HuH-7 (cell line): Measurements from ENCODE around the gene GFER.
"Not testable (repeated sequence)": the region's sequence is repeated elsewhere in the genome, so short reads cannot be mapped to it uniquely, and the experiment has no call there.

Source experiments
- DNase-seq: peaks from one replicate; pipeline ENCODE4 v3.0.0; 2011; ENCODE audit warnings: low spot score

GFER gene

GRCh38 chr16:1957434-1958142, 26.4 kb upstream of the GFER start:
- not testable (repeated sequence) for DNase-seq

DNA sequence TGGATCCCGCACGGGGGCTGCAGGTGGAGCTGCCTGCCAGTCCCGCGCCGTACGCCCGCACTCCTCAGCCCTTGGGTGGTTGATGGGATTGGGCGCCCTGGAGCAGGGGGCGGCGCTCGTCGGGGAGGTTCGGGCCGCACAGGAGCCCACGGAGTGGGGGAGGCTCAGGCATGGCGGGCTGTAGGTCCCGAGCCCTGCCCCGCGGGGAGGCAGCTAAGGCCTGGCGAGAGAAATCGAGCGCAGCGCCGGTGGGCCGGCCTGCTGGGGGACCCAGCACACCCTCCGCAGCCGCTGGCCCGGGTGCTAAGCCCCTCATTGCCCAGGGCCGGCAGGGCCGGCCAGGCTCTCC, 25.9 kb upstream of the GFER start:
- DNase-seq, result not testable (repeated sequence)

DNA sequence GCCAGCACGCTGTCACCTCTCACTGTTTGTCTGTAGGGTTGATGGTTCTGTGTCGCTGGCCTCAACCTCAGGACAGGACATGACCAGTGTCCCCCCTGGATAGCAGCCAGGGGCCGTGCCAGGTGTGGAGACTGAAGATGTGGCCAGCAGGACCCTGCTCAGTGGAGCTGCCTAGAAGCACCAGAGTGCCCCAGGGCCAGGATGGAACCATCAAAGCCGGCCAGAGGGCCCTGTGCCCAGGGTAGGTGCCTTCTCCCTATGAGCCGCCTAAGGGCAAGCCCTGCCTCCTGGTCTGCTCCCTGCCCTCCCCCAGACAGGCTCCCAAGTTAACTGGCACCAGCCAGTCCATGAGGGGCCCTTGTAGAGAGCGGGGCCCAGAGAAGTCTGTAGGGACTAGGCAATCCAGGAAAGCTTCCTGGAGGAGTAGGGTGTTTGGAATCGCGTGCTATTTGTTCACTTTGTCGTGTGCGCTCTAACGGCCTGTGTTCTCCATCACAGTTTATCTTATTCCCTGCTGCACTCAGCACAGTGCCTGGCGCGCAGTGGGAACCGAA, 25.2 kb upstream of the GFER start:
- DNase-seq, result no peak

- peak; percentile 86 for DNase-seq
Observed at GRCh38 chr16:1959269-1960039, 24.5 kb upstream of the GFER start, which contains the start of gene NDUFB10. Gene NDUFB10 (plus strand): TSS chr16:1959538. CDS start chr16:1959625, 87 bp downstream.

DNA sequence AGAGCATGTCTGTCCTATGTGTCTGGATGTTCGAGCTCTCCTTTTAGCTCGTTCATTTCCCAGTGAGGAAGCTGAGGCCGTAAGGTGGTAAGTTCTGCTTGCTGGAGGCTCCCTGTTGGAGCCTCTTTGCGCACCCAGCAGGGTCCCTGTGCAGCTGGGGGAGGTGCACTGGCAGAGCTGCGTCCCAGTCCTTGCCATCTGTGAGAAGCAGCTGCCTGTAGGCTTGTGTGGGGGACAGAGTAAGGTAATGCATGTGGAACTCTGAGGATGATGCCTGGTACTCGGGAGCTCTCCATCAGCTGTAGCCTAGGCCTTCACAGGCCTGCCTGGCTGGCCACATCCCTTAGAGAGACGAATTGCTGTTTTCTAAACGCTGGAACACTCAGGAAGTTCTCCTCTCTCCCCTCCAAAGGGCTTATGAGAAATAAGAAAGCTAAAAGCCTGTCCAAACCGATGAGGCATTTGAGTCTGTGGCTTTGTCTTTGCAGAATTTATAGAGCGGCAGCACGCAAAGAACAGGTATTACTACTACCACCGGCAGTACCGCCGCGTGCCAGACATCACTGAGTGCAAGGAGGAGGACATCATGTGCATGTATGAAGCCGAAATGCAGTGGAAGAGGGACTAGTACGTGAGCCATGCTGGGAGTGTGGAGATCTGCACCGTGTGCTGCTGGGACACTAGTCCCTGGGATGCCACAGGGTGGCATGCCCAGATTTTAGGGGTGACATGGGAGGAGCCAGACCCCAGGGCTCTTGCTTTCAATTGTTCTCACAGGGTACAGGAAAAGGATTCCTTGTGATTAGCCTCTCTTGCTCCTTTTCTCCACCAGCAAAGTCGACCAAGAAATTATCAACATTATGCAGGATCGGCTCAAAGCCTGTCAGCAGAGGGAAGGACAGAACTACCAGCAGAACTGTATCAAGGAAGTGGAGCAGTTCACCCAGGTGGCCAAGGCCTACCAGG, 23.0 kb upstream of the GFER start:
- DNase-seq, result no peak

DNA sequence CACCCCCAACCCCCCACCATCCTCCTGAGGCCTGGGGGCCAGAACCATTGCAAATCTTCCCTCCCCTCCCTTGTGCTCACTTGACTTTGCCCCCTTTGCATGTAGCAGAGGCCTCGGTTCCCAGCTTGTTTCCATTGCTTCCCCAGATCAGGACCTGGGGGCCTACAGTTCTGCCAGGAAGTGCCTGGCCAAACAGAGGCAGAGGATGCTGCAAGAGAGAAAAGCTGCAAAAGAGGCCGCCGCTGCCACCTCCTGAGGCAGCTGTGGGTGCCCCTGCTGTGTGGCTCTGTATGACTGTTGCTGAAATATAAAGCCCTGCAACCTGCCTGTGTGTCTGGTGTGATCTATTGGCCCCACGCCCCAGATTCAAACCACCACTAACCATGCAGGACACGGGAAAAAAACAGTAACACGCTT, 22.3 kb upstream of the GFER start:
- no peak for DNase-seq

GRCh38 chr16:1962161-1963153, 21.5 kb upstream of the GFER start:
- DNase-seq, result not testable (repeated sequence)

- DNase-seq, result no peak
Observed at GRCh38 chr16:1963806-1964505, 20.0 kb upstream of the GFER start.

- peak; percentile 99 for DNase-seq
Observed at GRCh38 chr16:1964506-1965395, 19.2 kb upstream of the GFER start, which contains the start of gene RPS2. Gene RPS2 (minus strand): TSS chr16:1964826. CDS start chr16:1964625, 201 bp downstream.

DNA sequence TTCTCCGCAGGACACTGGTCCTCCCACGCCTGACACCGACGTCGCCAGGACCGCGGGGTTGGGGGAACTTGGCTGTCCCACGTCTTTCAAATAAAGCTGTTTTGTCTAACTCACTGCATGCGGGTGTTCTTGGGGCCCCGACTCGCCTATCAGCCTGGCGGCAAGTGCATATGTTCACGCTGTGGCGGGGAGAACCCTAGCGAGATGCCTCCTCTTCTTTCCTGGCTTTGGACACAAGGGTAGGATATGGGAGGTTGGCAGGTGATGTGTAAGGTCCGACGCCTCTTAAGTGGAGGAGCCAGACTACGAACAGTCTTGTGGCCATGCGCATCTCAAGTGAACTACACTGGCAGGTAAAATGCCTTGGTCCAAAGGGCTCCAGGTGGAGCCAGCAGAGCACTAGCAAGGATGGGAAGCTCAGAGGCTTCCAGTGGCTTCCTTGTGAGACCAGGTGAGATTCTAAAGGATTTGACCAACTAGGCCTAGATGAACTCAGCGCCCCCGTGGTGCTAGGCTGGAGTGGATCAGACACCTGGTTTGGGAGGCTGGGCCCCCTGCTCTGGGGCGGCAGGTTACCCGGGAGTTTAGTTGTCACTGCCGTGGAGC, 18.5 kb upstream of the GFER start:
- DNase-seq, result no peak

DNA sequence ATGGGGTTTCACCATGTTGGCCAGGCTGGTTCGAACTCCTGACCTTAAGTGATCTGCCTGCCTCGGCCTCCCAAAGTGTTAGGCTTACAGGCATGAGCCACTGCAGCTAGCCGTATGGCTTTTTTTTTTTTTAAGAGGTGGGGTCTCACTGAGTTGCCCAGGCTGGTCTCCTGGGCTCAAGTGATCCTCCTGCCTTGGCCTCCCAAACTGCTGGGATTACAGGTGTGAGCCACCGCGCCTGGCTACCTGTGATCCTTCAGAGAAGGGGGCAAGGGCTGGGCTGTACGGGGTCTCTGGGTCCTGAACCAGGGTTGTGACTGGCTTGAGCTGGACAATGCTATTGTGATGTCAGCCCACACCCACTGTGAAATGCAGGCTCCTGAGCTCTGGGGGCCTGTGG, 17.5 kb upstream of the GFER start, which contains the start of gene RNF151:
RNF151 (plus strand) TSS at position 397 of the 400 bp plus-strand sequence. CDS start 26 bp downstream, outside the sequence.
- no peak for DNase-seq

- no peak for DNase-seq
Observed at GRCh38 chr16:1968146-1968953, 15.6 kb upstream of the GFER start.

DNA sequence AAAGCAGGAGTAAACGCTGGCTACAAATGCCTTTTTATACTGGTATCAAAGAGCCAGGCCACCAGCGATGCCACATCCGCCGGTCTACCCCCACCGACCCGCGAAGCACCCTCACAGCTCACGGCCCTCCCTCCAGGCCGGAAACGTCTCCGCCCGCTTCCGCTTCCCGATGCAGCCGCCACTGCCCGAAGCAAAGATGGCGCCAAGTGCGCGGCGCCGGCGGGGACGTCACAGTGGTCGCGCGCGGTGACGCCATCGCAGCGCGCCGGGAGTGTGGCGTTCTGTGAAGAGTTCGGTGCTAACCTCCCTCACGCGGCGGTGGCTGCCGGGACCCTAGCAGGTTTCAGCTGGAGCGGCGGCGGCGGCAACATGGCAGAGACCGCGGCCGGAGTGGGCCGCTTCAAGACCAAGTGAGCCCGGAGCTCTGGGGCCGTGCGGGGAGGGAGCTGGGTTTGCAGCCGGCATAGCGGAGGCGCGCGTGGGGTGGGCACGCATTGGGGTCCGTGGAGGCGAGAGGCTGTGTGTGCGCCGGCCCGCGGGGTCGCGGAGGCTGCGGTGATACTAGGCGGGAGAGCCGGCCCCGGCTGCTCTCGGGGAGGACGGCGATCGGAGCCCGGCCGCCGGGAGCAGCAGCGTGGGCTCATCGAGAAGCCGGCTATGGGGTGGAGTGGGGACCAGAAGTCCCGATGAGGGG, 12.1 kb upstream of the GFER start, which contains the start of gene TBL3:
TBL3 (plus strand) TSS at position 258 of the 694 bp plus-strand sequence; CDS start at position 370, 112 bp downstream.
- peak; percentile 97 for DNase-seq

DNA sequence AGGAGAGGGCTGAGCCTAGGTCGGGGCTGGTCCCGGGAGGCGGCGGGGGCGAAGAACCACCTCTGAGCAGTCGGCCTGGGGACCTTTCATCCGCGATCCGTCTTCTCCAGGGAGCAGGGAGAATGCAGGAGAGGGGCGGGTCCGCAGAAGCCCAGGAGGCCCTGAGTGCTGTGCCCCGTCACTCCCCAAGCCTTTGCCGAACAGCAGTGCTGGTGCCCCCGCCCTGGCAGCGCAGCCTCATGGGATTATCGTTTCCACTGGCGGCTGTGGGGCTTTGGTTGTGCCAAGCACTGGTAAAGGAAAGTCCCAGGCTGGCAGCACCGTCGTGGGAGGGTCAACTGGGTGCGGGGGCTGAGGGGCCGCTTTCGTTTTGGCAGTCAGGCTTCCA, 11.5 kb upstream of the GFER start:
- DNase-seq, result no peak

DNA sequence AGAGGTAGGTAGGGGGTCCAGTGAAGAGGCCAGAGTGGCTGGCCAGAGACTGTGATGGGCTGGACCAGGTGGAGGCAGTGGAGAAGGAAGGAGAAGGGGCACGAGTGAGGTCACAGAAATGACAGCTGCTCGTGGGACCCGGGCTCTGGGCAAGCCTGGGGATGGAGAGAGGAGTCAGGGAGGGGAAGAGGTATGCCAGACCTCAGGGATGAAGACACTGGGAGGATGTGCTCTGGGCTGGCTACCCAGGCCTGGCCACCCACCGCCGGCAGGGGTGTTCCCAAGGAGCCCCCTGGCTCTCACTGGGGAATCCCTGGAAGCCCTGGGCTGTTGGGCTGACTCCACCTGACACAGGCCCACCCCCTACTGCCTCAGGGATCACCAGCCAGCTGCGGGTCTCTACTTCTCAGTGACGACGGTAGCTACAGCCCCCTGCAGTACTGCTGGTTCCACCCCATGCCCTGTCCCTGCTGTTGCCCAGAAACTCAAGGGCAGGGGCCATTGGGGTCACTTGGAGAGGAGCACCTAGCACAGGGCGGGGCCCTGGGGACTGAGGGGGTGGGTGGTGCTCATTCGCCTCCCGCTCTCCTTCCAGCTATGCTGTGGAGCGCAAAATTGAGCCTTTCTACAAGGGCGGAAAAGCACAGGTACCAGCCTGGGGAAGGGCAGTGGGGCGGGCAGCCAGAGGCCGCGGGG, 10.4 kb upstream of the GFER start:
- no peak for DNase-seq
